Kidney capillary endothelial cell (primary cell): ENCODE measurements around the gene CNTN4.

Source experiments
- DNase-seq: peaks from one replicate; pipeline ENCODE4 v3.0.0-alpha.2; 2018; ENCODE audit warnings: low spot score

The CNTN4 gene

DNA sequence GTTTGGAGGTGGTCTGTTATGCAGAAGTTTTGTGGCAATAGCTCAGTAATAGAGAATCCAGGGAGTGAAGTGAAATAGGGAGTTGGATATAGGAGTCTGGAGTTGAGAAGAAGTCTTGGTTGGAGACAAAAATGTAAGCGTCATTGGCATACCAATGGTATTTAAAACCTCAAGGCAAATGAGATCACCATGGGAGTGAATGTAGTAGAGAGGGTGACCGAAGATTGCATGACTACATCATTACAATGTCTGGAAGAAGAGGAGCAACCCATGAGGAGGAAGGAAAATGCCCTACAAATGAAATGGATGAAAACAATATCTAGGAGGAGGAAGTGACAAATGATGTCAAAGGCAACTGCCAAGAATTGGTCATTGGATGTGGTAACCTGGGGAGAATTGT, 54.4 kb downstream of the CNTN4 start:
- peak; percentile 12 for DNase-seq

GRCh38 chr3:2153547-2153946, 54.9 kb downstream of the CNTN4 start:
- DNase-seq: no peak

DNA sequence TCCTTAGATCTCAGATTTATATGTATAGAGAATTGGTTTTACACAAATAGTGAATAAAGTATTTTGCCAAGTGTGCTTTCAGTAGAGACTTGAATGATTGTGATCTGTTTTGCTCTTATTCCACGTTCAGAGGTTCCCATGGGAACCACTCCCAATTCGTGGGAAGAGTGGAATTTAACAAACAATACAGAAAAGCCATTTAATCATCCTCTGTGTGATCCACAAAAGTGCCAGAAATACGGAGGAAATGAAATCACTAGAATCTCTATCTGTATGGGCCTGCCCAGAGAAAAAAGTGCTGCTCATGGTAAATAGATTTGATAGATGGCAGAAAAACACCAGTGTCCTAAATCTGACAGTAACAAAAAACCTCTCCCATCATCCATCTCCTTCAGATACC, 56.0 kb downstream of the CNTN4 start:
- DNase-seq: peak; percentile 51

DNA sequence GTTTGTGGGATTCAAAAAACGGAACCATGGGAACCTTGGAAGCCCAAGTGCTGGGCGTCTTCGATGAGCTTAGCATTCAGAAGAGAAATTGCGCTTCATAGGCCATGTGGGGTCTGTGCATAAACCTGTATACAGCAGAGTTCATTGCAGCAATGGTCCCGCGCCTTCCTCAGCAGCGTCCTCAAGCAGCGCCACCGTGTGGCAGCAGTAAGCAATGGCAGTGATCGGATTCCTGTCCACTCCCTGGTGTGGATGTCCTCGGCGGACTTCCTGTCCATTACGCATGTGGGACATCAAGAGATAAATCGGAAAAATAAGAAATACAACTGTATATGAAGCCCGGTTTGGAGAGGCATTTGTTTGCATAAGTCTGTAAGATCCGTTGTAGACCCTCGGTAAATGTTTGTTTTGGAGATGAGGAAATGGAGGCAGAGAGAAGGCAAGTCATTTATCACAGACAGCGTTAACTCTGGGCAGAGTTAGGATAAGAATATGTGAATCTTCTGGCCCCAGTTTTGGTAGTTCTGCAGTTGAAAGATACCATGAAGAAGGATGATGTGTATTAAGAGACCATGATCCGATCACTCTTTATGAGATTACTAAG, 57.7 kb downstream of the CNTN4 start:
- no peak for DNase-seq

- no peak for DNase-seq
Observed at GRCh38 chr3:2158828-2159227, 60.2 kb downstream of the CNTN4 start.

DNA sequence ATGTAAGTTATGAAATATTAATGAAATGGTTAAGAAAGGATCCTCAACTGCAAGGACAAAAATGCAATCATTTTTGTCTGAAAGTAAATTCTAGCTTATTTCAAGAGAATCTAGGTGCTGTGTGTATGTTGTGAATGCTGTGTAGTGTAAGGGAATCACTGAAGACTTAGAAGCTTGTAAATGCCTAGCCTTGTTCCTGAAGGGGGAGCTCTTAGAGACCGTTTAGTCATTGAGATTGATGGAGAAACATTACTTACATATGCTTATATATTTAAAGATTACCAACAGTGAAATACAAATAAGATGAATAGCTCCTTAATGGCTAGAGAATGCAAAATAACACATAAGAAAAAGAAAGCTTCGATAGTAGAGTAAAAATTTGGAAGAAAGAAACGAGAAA, 67.9 kb downstream of the CNTN4 start:
- DNase-seq: no peak

GRCh38 chr3:2172561-2173171, 74.0 kb downstream of the CNTN4 start:
- DNase-seq: no peak

- DNase-seq: no peak
Observed at GRCh38 chr3:2180634-2181033, 82.0 kb downstream of the CNTN4 start.

DNA sequence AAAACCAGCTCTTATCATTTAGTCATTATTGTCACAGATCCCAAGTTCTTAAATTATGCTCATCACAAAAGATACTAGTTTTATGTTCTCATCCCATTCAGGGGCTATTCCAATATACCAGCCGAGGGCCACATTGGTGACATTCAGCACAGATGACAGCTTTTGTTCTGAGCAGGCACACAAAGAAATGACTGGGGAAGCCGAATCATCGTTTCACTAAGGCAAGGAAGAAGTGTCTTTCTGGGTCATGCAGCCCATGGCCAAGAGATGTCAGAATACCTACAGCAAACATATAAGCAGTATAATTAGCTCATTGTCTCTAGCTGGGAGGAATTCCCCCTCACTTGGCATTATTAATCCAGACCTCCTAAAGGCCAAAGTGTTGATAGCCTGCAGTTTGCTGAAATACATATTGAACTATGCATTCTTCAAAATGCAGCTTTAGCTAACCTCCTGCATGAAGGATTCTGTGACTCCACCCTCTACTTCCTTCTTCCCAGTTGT, 100.2 kb downstream of the CNTN4 start:
- no peak for DNase-seq

GRCh38 chr3:2204054-2204453, 105.4 kb downstream of the CNTN4 start:
- no peak for DNase-seq

DNA sequence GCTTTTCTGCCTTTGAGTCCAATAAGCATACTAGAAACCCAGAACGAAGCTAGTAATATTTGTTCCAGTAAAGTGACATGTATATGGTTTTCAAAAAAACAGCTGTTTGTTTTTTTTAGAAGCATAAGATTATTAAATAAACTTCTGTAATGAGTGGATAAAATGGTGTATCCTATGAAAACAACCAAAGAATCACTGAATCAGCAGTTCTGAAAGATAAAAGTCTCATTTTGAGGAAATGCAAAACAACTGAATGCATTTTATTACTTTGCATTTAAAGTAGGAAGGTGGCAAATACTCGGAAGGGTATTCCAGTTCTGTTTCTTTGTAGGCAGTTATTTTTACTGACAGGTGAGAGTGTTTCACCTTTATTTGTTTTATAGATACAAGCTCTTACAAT, 107.0 kb downstream of the CNTN4 start:
- DNase-seq: no peak

DNA sequence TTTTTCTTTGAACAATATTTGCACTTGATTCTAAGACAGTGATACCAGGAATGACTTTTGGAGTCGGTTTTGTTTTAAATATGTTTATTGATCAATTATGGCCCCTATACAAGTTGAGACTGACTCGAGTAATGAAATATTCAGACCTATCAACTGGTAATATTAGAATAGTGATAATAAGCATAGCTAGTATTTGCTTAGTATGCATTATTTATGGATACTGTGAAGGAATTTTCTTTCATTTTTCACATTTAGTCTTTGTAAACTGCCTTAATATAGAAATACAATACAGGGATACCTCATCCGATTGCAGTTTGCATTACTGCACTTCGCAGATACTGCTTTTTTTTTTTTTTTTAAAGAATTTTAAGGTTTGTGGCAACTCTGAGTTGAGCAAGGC, 107.9 kb downstream of the CNTN4 start:
- DNase-seq: no peak

DNA sequence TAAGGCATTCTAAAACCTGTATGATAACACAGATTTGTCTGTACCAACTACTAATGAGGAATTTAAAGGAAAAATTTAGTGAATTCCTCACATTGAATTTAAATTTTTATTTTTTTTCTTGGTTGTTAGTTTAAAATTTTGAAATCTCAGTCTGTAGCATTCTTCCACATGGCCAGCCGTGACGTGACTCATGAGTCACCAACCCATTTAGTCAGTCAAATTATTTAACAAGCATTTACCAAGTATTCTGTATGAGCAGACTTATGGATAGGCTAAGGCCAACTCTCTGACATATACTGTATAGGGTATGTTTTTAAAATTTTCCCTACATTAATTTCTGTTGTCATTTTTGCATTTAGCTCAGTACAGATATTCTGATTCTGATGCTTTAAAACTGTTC, 112.9 kb downstream of the CNTN4 start:
- DNase-seq: no peak

DNA sequence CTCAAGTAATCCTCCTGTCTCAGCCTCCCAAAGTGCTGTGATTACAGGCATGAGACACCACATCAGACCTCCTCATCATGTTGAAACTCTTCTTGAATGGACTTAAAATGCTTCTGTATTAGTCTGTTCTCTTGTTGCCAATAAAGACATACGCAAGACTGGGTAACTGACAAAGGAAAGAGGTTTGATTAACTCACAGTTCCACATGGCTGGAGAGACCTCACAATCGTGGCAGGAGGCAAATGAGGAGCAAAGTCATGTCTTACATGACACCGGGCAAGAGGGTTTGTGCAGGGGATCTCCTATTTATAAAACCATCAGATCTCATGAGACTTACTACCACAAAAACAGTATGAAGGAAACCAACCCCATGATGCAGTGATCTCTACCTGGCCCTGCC, 113.5 kb downstream of the CNTN4 start:
- no peak for DNase-seq

- no peak for DNase-seq
Observed at GRCh38 chr3:2218375-2218774, 119.7 kb downstream of the CNTN4 start.

- no peak for DNase-seq
Observed at GRCh38 chr3:2218816-2219215, 120.2 kb downstream of the CNTN4 start.

- no peak for DNase-seq
Observed at GRCh38 chr3:2236203-2236602, 137.5 kb downstream of the CNTN4 start.

- DNase-seq: no peak
Observed at GRCh38 chr3:2244137-2244536, 145.5 kb downstream of the CNTN4 start.

DNA sequence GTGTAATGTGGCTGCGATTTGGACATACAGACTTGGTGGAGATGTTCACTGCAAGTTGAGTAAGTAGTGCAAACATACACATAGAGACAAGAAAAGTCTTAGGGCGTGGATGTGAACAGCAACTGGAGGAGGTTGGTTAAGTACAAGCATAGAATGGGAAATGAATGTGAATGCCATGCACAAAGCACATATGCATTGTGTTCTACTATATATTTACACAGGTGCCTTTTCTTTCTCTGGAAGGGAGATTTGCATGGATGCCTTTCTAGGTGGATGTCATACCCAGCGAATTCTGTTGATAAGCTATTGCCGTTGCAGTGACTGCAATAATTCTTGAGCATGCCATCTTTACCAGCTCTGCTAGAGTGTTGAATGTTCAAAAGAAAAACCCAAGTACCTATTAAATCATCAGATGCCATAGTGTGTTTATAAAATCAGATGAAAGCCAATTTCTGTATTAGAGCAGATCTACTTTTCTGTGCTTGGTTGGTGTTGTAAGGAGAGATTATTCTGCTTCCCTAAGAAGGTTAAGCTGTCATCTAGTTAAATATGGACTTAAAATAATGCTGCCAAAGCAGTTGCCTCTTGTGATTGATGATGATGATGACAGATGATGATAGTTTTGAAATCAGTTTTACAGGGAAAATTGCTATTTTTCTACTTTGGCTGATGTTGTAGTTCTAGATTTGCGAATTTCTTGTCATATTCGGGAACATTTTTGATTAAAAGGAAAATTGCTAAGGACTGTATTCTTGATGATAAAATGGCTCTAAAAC, 148.4 kb downstream of the CNTN4 start:
- DNase-seq: no peak

GRCh38 chr3:2247831-2248230, 149.2 kb downstream of the CNTN4 start:
- no peak for DNase-seq

- DNase-seq: no peak
Observed at GRCh38 chr3:2250783-2251182, 152.1 kb downstream of the CNTN4 start.

DNA sequence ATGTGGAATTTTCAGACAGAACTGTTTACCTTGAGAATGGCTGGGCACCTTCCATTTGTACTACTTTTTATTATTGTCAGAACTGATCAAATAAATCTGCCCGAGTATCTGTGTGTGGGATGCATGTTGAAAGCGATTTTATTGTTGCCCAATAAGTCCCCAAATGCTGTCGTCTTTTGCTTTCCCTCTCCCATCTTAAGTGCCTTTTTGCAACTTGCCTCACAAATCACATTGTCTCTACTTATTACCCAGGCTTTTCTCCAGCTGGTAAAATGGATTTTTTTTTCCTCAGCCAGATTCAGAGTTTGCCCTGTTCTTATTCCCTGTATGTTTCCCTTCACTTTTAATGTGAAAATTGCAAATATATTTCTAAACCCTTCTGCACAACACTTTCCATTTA, 163.1 kb downstream of the CNTN4 start:
- no peak for DNase-seq

DNA sequence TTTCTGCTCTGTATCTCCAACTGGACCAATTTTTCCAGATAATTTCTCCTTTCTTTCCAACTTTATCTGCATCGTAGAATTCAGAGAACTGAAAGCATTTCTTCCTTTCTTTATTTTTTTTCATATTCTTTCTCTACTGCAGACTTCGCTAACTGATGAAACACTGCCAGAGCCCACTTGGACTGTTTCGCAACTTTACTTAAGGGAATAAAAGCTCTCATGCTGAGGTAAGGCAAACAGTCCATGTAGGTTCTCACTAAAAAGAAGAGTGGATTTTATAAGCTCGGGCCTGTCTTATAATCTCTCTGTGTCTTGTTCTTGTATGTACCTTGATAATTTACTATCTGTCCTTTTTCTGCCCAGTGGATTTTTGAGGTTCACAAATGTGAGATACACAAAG, 163.5 kb downstream of the CNTN4 start:
- DNase-seq: no peak
